Heart right ventricle (tissue), 16 donors: ENCODE measurements around the gene CCDC197. TPM values are rescaled to one million over a fixed set of nuclear protein-coding genes. Genes with fewer than 3 reads are reported as not detected.
A peak's percentile ranks its signal among the peaks of the same experiment; 100 is the strongest.

Experiments used
- ATAC-seq, 8 donors: fragments of 200-7000 bp; cut with Tn5 transposase; one replicate each; pipeline ENCODE4 v1.9.1; 2020; ENCODE audit warnings: mild to moderate bottlenecking in 8 of 8, moderate library complexity in 8 of 8, moderate number of reproducible peaks in 1 of 8
- DNase-seq, 2 donors: peaks; one replicate each; pipeline ENCODE4 v3.0.0-alpha.2; 2020
- H3K27ac ChIP-seq, 10 donors: fragments of 200-600 bp; sonication (generic) in 2 of 10; one replicate each; pipeline versions ENCODE4 v1.5.0 to v1.8.0; 2020 to 2022; ENCODE audit warnings: mild to moderate bottlenecking in 3 of 10
- H3K27me3 ChIP-seq, 7 donors: fragments of 200-600 bp; one replicate each; pipeline ENCODE4 v1.8.0; 2021 to 2022; ENCODE audit warnings: mild to moderate bottlenecking in 2 of 7
- H3K36me3 ChIP-seq, 9 donors: fragments of 200-600 bp; sonication (generic) in 1 of 9; one replicate each; pipeline versions ENCODE4 v1.5.0 to v1.8.0; 2020 to 2022; ENCODE audit warnings: mild to moderate bottlenecking in 2 of 9
- H3K4me1 ChIP-seq, 9 donors: fragments of 200-600 bp; sonication (generic) in 1 of 9; one replicate each; pipeline versions ENCODE4 v1.5.0 to v1.8.0; 2020 to 2022; ENCODE audit warnings: mild to moderate bottlenecking in 4 of 9
- H3K4me3 ChIP-seq, 10 donors: fragments of 200-600 bp; sonication (generic) in 2 of 10; one replicate each; pipeline versions ENCODE4 v1.5.0 to v1.8.0; 2020 to 2022; ENCODE audit warnings: mild to moderate bottlenecking in 7 of 10, moderate library complexity in 2 of 10
- H3K9me3 ChIP-seq, 11 donors: fragments of 200-600 bp in 10 of 11; sonication (generic) in 2 of 11; one replicate each; pipeline versions ENCODE4 v1.5.0 to v1.8.0; 2013 to 2022; ENCODE audit warnings: mild to moderate bottlenecking in 2 of 11, control low read depth in 1 of 11, moderate library complexity in 1 of 11
- CTCF ChIP-seq, 9 donors: fragments of 200-600 bp; sonication (generic) in 2 of 9; IDR thresholded peaks; one replicate each; pipeline versions ENCODE4 v1.5.0 to v1.8.0; 2021 to 2022; ENCODE audit warnings: antibody characterized with exemption in 9 of 9, mild to moderate bottlenecking in 5 of 9, moderate library complexity in 1 of 9
- WGBS, 2 donors: extraction: QIAGEN DNeasy Blood & Tissue Kit; methylation state at CpG; one replicate each; pipeline ENCODE4 v1.1.7; 2013; ENCODE audit warnings: inconsistent platforms in 1 of 2; 5-methylcytosine and 5-hydroxymethylcytosine counted together
- intact Hi-C, 10 donors: fragments of 100-400 bp; cut with DNase I; formaldehyde crosslinking; loops; one replicate each; pipeline versions ENCODE4 v1.11.1 to v1.14.2; 2022
- polyA plus RNA-seq, 2 donors: library from polyadenylated mRNA; stranded (reverse); fragments of 200-250 nt; gene quantifications; one replicate each; pipeline ENCODE4 v1.2.3, GENCODE V29; 2013
- total RNA-seq, 10 donors: library from RNA; stranded (reverse); fragmentation: NEBNext Ultra II Directional in 3 of 10; extraction: Animal tissue kit (Norgen Biotek cat#: 25700) in 3 of 10; gene quantifications; one replicate each; pipeline versions ENCODE4 v1.2.1 to v1.2.4, GENCODE V29; 2021 to 2023
- donor health status: Arrhythmogenic right ventricular cardiomyopathy.
- donor health status: ischemic (EF 13 %, LVEDD 7.1; RV severe dilation, severe dysfunction).
- donor health status: healthy with polysubstance abuse.
- donor health status: DM: no; HTN: yes; CAD: no.
- donor health status: DM: no; HTN: no; CAD: no.
- donor health status: ischemic (EF 25% LVEDD 6.9; RV normal size, moderate dysfunction).
- donor health status: ischemic (EF 25% LVEDD 5.7; RV mildly dilated, moderate dysfunction).
- donor health status: healthy.
- donor health status: DM: yes; HTN: yes; CAD: no.
- donor health status: Ischemic cardiomyopathy.
- donor health status: ischemic (EF 35%, LVEDD 5.7; RV mildly dilated, moderate dysfunction).
- donor health status: nonischemic (EF 11% LVEDD 7.7; RV severe dilation, severe dysfunction).
- donor health status: DM: yes; HTN: yes; CAD: no.
- donor health status: PGD.
- donor health status: ischemic (EF 29% LVEDD 5.4; RV normal size, mild dysfunction).
- donor health status: nonischemic (EF 23%, LVEDD 6.1; RV moderate dilation, normal function).

The CCDC197 gene
- total and polyA plus RNA-seq, 12 donors, result 0.40 to 1.6 (median 0.86) TPM; not detected in 2

- Histone ChIP-seq H3K4me3 (no peak overlapping the region), H3K4me1 (peaks cover 0 to 19% (median 2%) of the 10 kb centered on the region in 9 donors), H3K36me3 (no peaks in the 10 kb centered on the region), H3K9me3 (peaks cover 0 to 5% (median 0%) of the 10 kb centered on the region in 11 donors), H3K27me3 (no peaks in the 10 kb centered on the region), H3K27ac (no peak overlapping the region)
- peak; percentile 75 to 90 (median 86) for TF ChIP-seq CTCF (IDR thresholded peaks at IDR 0.05)
- peak; percentile 64 to 71 for DNase-seq
- peak; percentile 79 to 89 (median 86) for ATAC-seq
- intact Hi-C loops, result loop anchor here (1.0 to 5.0 kb wide), 8 partner anchors 41 to 146 kb away; partner anchors contain the start of gene IFI27L2 (in 1 of the 10)
- WGBS, 2 donors, result 28% methylated on average over 12 of the region's 12 CpGs
Observed at GRCh38 chr14:94036313-94037167, 39.4 kb downstream of the CCDC197 start.

GRCh38 chr14:94037954-94038353 lies 40.9 kb downstream of the CCDC197 start:
- no peak for TF ChIP-seq CTCF (IDR thresholded peaks at IDR 0.05)

GRCh38 chr14:94038510-94038909 lies 41.4 kb downstream of the CCDC197 start:
- Histone ChIP-seq H3K4me1 (peaks cover 0 to 38% (median 15%) of the 10 kb centered on the region in 9 donors), H3K4me3 (no peak overlapping the region), H3K36me3 (no peaks in the 10 kb centered on the region), H3K27me3 (no peaks in the 10 kb centered on the region), H3K27ac (no peak overlapping the region), H3K9me3 (peaks cover 0 to 5% (median 0%) of the 10 kb centered on the region in 11 donors)
- WGBS, 2 donors, result 88 to 92% methylated on average over 7 of the region's 7 CpGs
- ATAC-seq (no peak), DNase-seq (no peak)
- no peak for TF ChIP-seq CTCF (IDR thresholded peaks at IDR 0.05)
- intact Hi-C loops, result loop anchor here in 6 of 10 donors (5.0 kb wide), 4 partner anchors 39 to 144 kb away; partner anchors contain the start of gene IFI27L2 (in 1 of the 6)

More at GRCh38 chr14:94037954-94038353, 40.9 kb downstream of the CCDC197 start:
- peaks cover 0 to 33% (median 15%) of the 10 kb centered on the region in 9 donors for H3K4me1 ChIP-seq
- DNase-seq (no peak), ATAC-seq (no peak)
- H3K27me3 ChIP-seq, result no peaks in the 10 kb centered on the region
- H3K4me3 ChIP-seq, result no peak overlapping the region
- intact Hi-C loops, result loop anchor here (2.0 to 5.0 kb wide), 6 partner anchors 39 to 144 kb away; partner anchors contain the start of gene IFI27L2 (in 1 of the 10)
- no peaks in the 10 kb centered on the region for H3K36me3 ChIP-seq
- H3K9me3 ChIP-seq, result peaks cover 0 to 5% (median 0%) of the 10 kb centered on the region in 11 donors
- no peak overlapping the region for H3K27ac ChIP-seq
- 93 to 94% methylated on average over 9 of the region's 9 CpGs for WGBS, 2 donors

GRCh38 chr14:94038921-94039629 lies 42.0 kb downstream of the CCDC197 start:
- Histone ChIP-seq H3K27ac (no peak overlapping the region), H3K36me3 (peaks cover 0 to 5% (median 0%) of the 10 kb centered on the region in 9 donors), H3K27me3 (no peaks in the 10 kb centered on the region), H3K9me3 (peaks cover 0 to 5% (median 0%) of the 10 kb centered on the region in 11 donors), H3K4me1 (peaks cover 0 to 39% (median 15%) of the 10 kb centered on the region in 9 donors), H3K4me3 (no peak overlapping the region)
- no peak for TF ChIP-seq CTCF (IDR thresholded peaks at IDR 0.05)
- WGBS, 2 donors, result 92% methylated on average over 11 of the region's 11 CpGs
- intact Hi-C loops, result loop anchor here in 6 of 10 donors (5.0 kb wide), 4 partner anchors 38 to 143 kb away; partner anchors contain the start of gene IFI27L2 (in 1 of the 6)
- DNase-seq, result no peak
- ATAC-seq, result no peak
